Stimulated activated CD4-positive, alpha-beta T cell treated with anti-CD3 and anti-CD28 coated beads, TNF-alpha, amount 100 ng/mL, for 4 hours (primary cell): ENCODE results near the gene MASP1.
"Not testable (repeated sequence)": the region's sequence is repeated elsewhere in the genome, so short reads cannot be mapped to it uniquely, and the experiment has no call there.

Source experiments
- DNase-seq, 3 experiments: peaks; one replicate each; pipeline ENCODE4 v3.0.0-alpha.2; 2020; ENCODE audit warnings: low read depth in 3 of 3

MASP1 gene

GRCh38 chr3:187265461-187265955 lies 26.0 kb downstream of the MASP1 start:
- no peak for DNase-seq

- DNase-seq = no peak
Measured at GRCh38 chr3:187264911-187265310, 26.6 kb downstream of the MASP1 start.

GRCh38 chr3:187264021-187264420 lies 27.5 kb downstream of the MASP1 start:
- no peak for DNase-seq

GRCh38 chr3:187263270-187263669 lies 28.3 kb downstream of the MASP1 start:
- DNase-seq = no peak

- DNase-seq = no peak
Measured at GRCh38 chr3:187262360-187262759, 29.2 kb downstream of the MASP1 start.

- no peak for DNase-seq
Measured at GRCh38 chr3:187261541-187261969, 30.0 kb downstream of the MASP1 start.

- DNase-seq = no peak
Measured at GRCh38 chr3:187259171-187259570, 32.4 kb downstream of the MASP1 start.

- no peak for DNase-seq
Measured at GRCh38 chr3:187257992-187258692, 33.4 kb downstream of the MASP1 start.

GRCh38 chr3:187257471-187257870 lies 34.1 kb downstream of the MASP1 start:
- no peak for DNase-seq

GRCh38 chr3:187256051-187256616 lies 35.4 kb downstream of the MASP1 start:
- no peak for DNase-seq

GRCh38 chr3:187255314-187255713 lies 36.2 kb downstream of the MASP1 start:
- no peak for DNase-seq

- no peak for DNase-seq
Measured at GRCh38 chr3:187252311-187252710, 39.2 kb downstream of the MASP1 start.

GRCh38 chr3:187251599-187251998 lies 39.9 kb downstream of the MASP1 start:
- no peak for DNase-seq

- DNase-seq = no peak
Measured at GRCh38 chr3:187247398-187247797, 44.1 kb downstream of the MASP1 start.

- DNase-seq = no peak
Measured at GRCh38 chr3:187243933-187244524, 47.5 kb downstream of the MASP1 start.

GRCh38 chr3:187242900-187243299 lies 48.6 kb downstream of the MASP1 start:
- DNase-seq = no peak

GRCh38 chr3:187242435-187242834 lies 49.1 kb downstream of the MASP1 start:
- no peak for DNase-seq

- not testable (repeated sequence) for DNase-seq
Measured at GRCh38 chr3:187238835-187239234, 52.7 kb downstream of the MASP1 start.

- no peak for DNase-seq
Measured at GRCh38 chr3:187238239-187238638, 53.3 kb downstream of the MASP1 start.

- DNase-seq = no peak
Measured at GRCh38 chr3:187237741-187238140, 53.8 kb downstream of the MASP1 start.

- no peak for DNase-seq
Measured at GRCh38 chr3:187236962-187237361, 54.6 kb downstream of the MASP1 start.

- no peak for DNase-seq
Measured at GRCh38 chr3:187230011-187230410, 61.5 kb downstream of the MASP1 start.

GRCh38 chr3:187228740-187229139 lies 62.8 kb downstream of the MASP1 start:
- no peak for DNase-seq
